IMR-90 (cell line): ENCODE results near the gene RHBDF1. TPM values are rescaled to one million over a fixed set of nuclear protein-coding genes. Genes with fewer than 3 reads are reported as not detected.

Source experiments
- ATAC-seq: fragments of 200-7000 bp; cut with Tn5 transposase; 2 replicates; pipeline ENCODE4 v1.9.1; 2020; ENCODE audit warnings: low read depth, mild to moderate bottlenecking, moderate library complexity
- BruUV-seq: library from RNA; stranded (reverse); fragments of 400-500 nt; replicated peaks from 2 replicates; lab custom pipeline; 2021; lab: Mats Ljungman, UMichigan
- CTCF ChIA-PET: fragments of 300-600 bp; formaldehyde crosslinking; extraction: SDS; loops from one replicate; lab custom pipeline; 2021; ENCODE audit warnings: antibody characterized with exemption; lab: Yijun Ruan, JAX
- POLR2A ChIA-PET: fragments of 300-600 bp; sonication (Branson Sonifier 250); formaldehyde crosslinking; loops from one replicate; lab custom pipeline; 2022; ENCODE audit warnings: antibody characterized with exemption; ENCODE audit not compliant: unreplicated experiment; lab: Charles Lee
- DNase-seq: peaks from one replicate; pipeline ENCODE4 v3.0.0; 2013
- H2AFZ ChIP-seq: replicated peaks from 2 replicates; pipeline ENCODE3; 2013; ENCODE audit warnings: low read length, mild to moderate bottlenecking; ENCODE audit not compliant: poor library complexity
- H2AK5ac ChIP-seq: 2 replicates; pipeline ENCODE4 v1.6.1; 2013; ENCODE audit warnings: low read depth, low read length, inconsistent platforms
- H2AK9ac ChIP-seq: replicated peaks from 2 replicates; pipeline ENCODE3; 2013; ENCODE audit warnings: mild to moderate bottlenecking, low read depth, low read length, moderate library complexity; ENCODE audit not compliant: poor library complexity
- H2BK120ac ChIP-seq: 2 replicates; pipeline ENCODE4 v1.6.1; 2013; ENCODE audit warnings: low read depth, low read length, inconsistent platforms
- H2BK15ac ChIP-seq: 3 replicates; pipeline ENCODE4 v1.6.1; 2013; ENCODE audit warnings: low read depth, low read length, inconsistent platforms
- H2BK20ac ChIP-seq: 2 replicates; pipeline ENCODE4 v1.6.1; 2013; ENCODE audit warnings: low read depth, mild to moderate bottlenecking, inconsistent platforms, low read length, moderate library complexity
- H2BK5ac ChIP-seq: 2 replicates; pipeline ENCODE4 v1.6.1; 2013; ENCODE audit warnings: mild to moderate bottlenecking, low read depth, low read length, inconsistent platforms; ENCODE audit not compliant: poor library complexity, severe bottlenecking
- H3K14ac ChIP-seq: replicated peaks from 2 replicates; pipeline ENCODE4 v1.6.1; 2013; ENCODE audit warnings: low read depth, low read length, inconsistent platforms
- H3K18ac ChIP-seq: 2 replicates; pipeline ENCODE4 v1.6.1; 2013; ENCODE audit warnings: low read depth, low read length, control low read depth
- H3K23ac ChIP-seq: 2 replicates; pipeline ENCODE4 v1.6.1; 2013; ENCODE audit warnings: low read depth, low read length, inconsistent platforms
- H3K27ac ChIP-seq: 2 replicates; pipeline ENCODE4 v1.5.1; 2013; ENCODE audit warnings: mild to moderate bottlenecking, control low read depth, low read length; ENCODE audit not compliant: insufficient read depth
- H3K27me3 ChIP-seq: 2 replicates; pipeline ENCODE4 v1.6.1; 2013; ENCODE audit warnings: low read length; ENCODE audit not compliant: control insufficient read depth, insufficient read depth
- H3K36me3 ChIP-seq: 2 replicates; pipeline ENCODE4 v1.6.1; 2013; ENCODE audit warnings: low read length, mixed read lengths; ENCODE audit not compliant: control insufficient read depth, insufficient read depth
- H3K4ac ChIP-seq: 2 replicates; pipeline ENCODE4 v1.6.1; 2013; ENCODE audit warnings: low read depth, low read length, inconsistent platforms
- H3K4me1 ChIP-seq: 2 replicates; pipeline ENCODE4 v1.6.1; 2013; ENCODE audit warnings: low read length, mixed read lengths; ENCODE audit not compliant: control insufficient read depth, insufficient read depth
- H3K4me2 ChIP-seq: 2 replicates; pipeline ENCODE4 v1.6.1; 2013; ENCODE audit warnings: low read depth, mild to moderate bottlenecking, control low read depth, low read length, moderate library complexity
- H3K4me3 ChIP-seq: 2 replicates; pipeline ENCODE4 v1.5.1; 2013; ENCODE audit warnings: low read depth, mild to moderate bottlenecking, control low read depth, low read length, moderate library complexity; ENCODE audit not compliant: insufficient read depth
- H3K56ac ChIP-seq: 2 replicates; pipeline ENCODE4 v1.6.1; 2013; ENCODE audit warnings: low read length, inconsistent platforms; ENCODE audit not compliant: insufficient read depth; ENCODE audit errors: extremely low read depth
- H3K79me1 ChIP-seq, 2 experiments: 2 replicates each; pipeline ENCODE4 v1.6.1; 2013; ENCODE audit warnings: low read length in 2 of 2, inconsistent platforms in 1 of 2, low read depth in 1 of 2
- H3K9ac ChIP-seq: 2 replicates; pipeline ENCODE4 v1.6.1; 2013; ENCODE audit warnings: low read depth, low read length, control low read depth
- H3K9me1 ChIP-seq: 2 replicates; pipeline ENCODE4 v1.6.1; 2013; ENCODE audit warnings: low read length, inconsistent platforms; ENCODE audit not compliant: insufficient read depth
- H3K9me3 ChIP-seq: 2 replicates; pipeline ENCODE4 v1.6.1; 2013; ENCODE audit warnings: low read length; ENCODE audit not compliant: control insufficient read depth, insufficient read depth
- H4K20me1 ChIP-seq: 2 replicates; pipeline ENCODE4 v1.6.1; 2013; ENCODE audit warnings: low read length, inconsistent platforms; ENCODE audit not compliant: insufficient read depth
- H4K5ac ChIP-seq: 2 replicates; pipeline ENCODE4 v1.6.1; 2013; ENCODE audit warnings: mild to moderate bottlenecking, low read depth, low read length, control low read depth
- H4K8ac ChIP-seq, 2 experiments: 2 replicates each; pipeline ENCODE4 v1.6.1; 2013; ENCODE audit warnings: low read depth in 2 of 2, low read length in 2 of 2, control low read depth in 1 of 2, inconsistent platforms in 1 of 2
- H4K91ac ChIP-seq: 2 replicates; pipeline ENCODE4 v1.6.1; 2013; ENCODE audit warnings: low read depth, low read length, inconsistent platforms; ENCODE audit not compliant: insufficient read depth
- BHLHE40 ChIP-seq: fragments of 150-350 bp; IDR thresholded peaks from 2 replicates; pipeline ENCODE4 v1.6.1; 2016; ENCODE audit warnings: mild to moderate bottlenecking, low read depth, low read length
- CEBPB ChIP-seq: IDR thresholded peaks from 2 replicates; pipeline ENCODE4 v1.6.1; 2012; ENCODE audit warnings: low read depth, low read length, improper control_type of control experiment
- CHD1 ChIP-seq: IDR thresholded peaks from 2 replicates; pipeline ENCODE4 v1.6.1; 2012; ENCODE audit warnings: low read depth, low read length, improper control_type of control experiment
- FOS ChIP-seq: fragments of 150-350 bp; IDR thresholded peaks from 2 replicates; pipeline ENCODE4 v1.6.1; 2016; ENCODE audit warnings: low read depth, low read length
- MAFK ChIP-seq: IDR thresholded peaks from 2 replicates; pipeline ENCODE4 v1.6.1; 2012; ENCODE audit warnings: low read depth, low read length, improper control_type of control experiment
- MAZ ChIP-seq: IDR thresholded peaks from 2 replicates; pipeline ENCODE4 v1.6.1; 2012; ENCODE audit warnings: low read depth, mild to moderate bottlenecking, low read length, improper control_type of control experiment, moderate library complexity, borderline replicate concordance
- NFE2L2 ChIP-seq: fragments of 150-350 bp; IDR thresholded peaks from 2 replicates; pipeline ENCODE4 v1.6.1; 2016; ENCODE audit warnings: low read depth, mild to moderate bottlenecking, low read length
- POLR2A ChIP-seq: IDR thresholded peaks from 2 replicates; pipeline ENCODE4 v1.6.1; 2012; ENCODE audit warnings: mild to moderate bottlenecking, low read depth, low read length
- RAD21 ChIP-seq: IDR thresholded peaks from 2 replicates; pipeline ENCODE4 v1.6.1; 2012; ENCODE audit warnings: low read length, improper control_type of control experiment
- RCOR1 ChIP-seq: IDR thresholded peaks from 2 replicates; pipeline ENCODE4 v1.6.1; 2012; ENCODE audit warnings: mild to moderate bottlenecking, low read length, improper control_type of control experiment; ENCODE audit not compliant: insufficient replicate concordance
- RFX5 ChIP-seq: IDR thresholded peaks from 2 replicates; pipeline ENCODE4 v1.8.0; 2012; ENCODE audit warnings: low read depth, mild to moderate bottlenecking, low read length, moderate library complexity
- SMC3 ChIP-seq: fragments of 150-350 bp; IDR thresholded peaks from 2 replicates; pipeline ENCODE4 v1.6.1; 2016; ENCODE audit warnings: low read depth, mild to moderate bottlenecking, antibody characterized with exemption, low read length, moderate library complexity
- WGBS, 2 experiments: methylation state at CpG; one replicate each; pipeline versions ENCODE4 v1.1.5 to v1.1.7; 2013; ENCODE audit warnings: missing lambda C conversion rate in 2 of 2; ENCODE audit not compliant: insufficient read length in 1 of 2; ENCODE audit errors: extremely low coverage in 2 of 2; 5-methylcytosine and 5-hydroxymethylcytosine counted together
- dilution Hi-C: fragments of 300-500 bp; cut with HindIII; formaldehyde crosslinking; loops from one replicate; pipeline ENCODE4 v1.14.3; 2018; ENCODE audit warnings: low sequenced_read_pairs; ENCODE audit not compliant: unreplicated experiment
- in situ Hi-C: fragments of 300-500 bp; cut with MboI; formaldehyde crosslinking; loops from 3 replicates; pipeline ENCODE4 v1.14.3; 2019; ENCODE audit warnings: low sequenced_read_pairs, inconsistent platforms, mixed read lengths
- intact Hi-C: fragments of 100-400 bp; cut with micrococcal nuclease; formaldehyde crosslinking; loops from 2 replicates; pipeline ENCODE4 v1.10.0; 2022
- polyA plus RNA-seq, 3 experiments: library from polyadenylated mRNA; depleted of rRNA; stranded (reverse); fragments of >200 nt; gene quantifications; 2 replicates each; pipeline ENCODE4 v1.2.3, GENCODE V29; 2012; ENCODE audit warnings: low replicate concordance in 1 of 3
- total RNA-seq: library from RNA; depleted of rRNA; stranded (reverse); fragments of >200 nt; gene quantifications from 2 replicates; pipeline ENCODE4 v1.2.3, GENCODE V29; 2012
- TF ChIP-seq, protein P1 (sequence below): fragments of 150-350 bp; IDR thresholded peaks from 2 replicates; pipeline ENCODE4 v1.6.1; 2016; ENCODE audit warnings: low read depth, mild to moderate bottlenecking, low read length, moderate library complexity, borderline replicate concordance
- TF ChIP-seq, protein P2 (sequence below): fragments of 150-350 bp; IDR thresholded peaks from 2 replicates; pipeline ENCODE4 v1.6.1; 2017; ENCODE audit warnings: mild to moderate bottlenecking, antibody characterized with exemption, low read length, low read depth

Gene RHBDF1
- total and polyA plus RNA-seq, 2 of the 4 experiments (the other 2 are of a cell fraction) = 13.8 to 86.6 TPM

DNA sequence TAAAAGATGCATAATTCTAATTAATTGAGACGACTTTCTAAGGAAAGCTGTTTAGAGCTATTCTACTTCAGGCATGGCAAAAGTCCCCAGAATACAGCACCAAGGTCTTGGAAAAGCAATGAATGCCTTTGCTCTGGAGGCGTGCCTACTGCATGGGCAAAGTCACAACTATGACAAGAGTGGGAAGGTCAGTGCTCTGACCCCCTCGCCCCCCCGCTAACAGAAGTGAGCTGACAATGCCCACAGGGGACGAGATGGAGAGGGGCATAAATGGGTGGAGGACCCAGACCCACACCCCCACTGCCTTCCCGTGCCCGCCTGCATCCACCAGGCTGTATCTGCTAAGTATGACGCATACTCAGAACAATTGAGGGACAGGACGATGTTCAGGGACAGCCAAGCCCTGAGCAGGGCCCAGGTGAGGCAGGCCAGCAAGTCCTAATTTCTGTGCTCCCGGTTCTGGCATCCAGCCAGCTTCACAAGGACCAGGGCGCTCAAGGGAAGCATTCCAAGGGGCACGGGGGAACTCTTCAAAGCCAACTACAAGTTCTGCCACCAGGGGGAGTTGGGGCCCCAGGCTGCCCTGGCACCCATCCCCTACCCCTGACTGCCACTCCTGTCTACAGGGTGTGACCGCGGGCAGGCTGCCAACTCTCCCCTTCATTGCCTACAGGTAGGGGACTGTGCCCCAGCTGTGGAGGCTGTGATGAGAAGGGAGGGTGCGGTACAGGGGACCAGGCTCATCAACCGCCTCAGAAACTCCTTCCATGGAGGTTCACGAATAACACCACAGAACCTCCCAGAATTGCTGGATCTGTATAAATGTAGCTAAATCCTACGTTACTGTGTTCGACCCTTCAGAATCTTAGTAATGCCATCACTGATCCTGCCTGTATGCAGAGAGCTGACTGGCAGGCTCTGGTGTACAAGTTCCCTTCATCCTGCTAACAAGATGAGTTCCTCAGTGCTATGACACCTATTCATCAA lies 45.2 kb upstream of the RHBDF1 start:
- POLR2A ChIA-PET = no interaction called here
- ATAC-seq = no peak
- 80% methylated on average over 4 of the region's 19 CpGs; no CpG with 5 or more reads in 1 of the 2 experiments for WGBS, 2 experiments
- TF ChIP-seq NFE2L2 (no peak), SMC3 (peak; percentile 59), MAFK (no peak), RAD21 (peak; percentile 47), CHD1 (no peak), RCOR1 (no peak), FOS (no peak), POLR2A (no peak), CEBPB (no peak), MAZ (no peak), RFX5 (no peak), BHLHE40 (no peak)
- TF ChIP-seq, protein P1, sequence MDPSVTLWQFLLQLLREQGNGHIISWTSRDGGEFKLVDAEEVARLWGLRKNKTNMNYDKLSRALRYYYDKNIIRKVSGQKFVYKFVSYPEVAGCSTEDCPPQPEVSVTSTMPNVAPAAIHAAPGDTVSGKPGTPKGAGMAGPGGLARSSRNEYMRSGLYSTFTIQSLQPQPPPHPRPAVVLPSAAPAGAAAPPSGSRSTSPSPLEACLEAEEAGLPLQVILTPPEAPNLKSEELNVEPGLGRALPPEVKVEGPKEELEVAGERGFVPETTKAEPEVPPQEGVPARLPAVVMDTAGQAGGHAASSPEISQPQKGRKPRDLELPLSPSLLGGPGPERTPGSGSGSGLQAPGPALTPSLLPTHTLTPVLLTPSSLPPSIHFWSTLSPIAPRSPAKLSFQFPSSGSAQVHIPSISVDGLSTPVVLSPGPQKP = no peak
- TF ChIP-seq, protein P2, sequence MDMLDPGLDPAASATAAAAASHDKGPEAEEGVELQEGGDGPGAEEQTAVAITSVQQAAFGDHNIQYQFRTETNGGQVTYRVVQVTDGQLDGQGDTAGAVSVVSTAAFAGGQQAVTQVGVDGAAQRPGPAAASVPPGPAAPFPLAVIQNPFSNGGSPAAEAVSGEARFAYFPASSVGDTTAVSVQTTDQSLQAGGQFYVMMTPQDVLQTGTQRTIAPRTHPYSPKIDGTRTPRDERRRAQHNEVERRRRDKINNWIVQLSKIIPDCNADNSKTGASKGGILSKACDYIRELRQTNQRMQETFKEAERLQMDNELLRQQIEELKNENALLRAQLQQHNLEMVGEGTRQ = no peak

More for the DNA sequence above, 45.2 kb upstream of the RHBDF1 start:
- no peak overlapping the region for H3K4me3 ChIP-seq
- H4K91ac ChIP-seq = no peak overlapping the region
- peaks cover 13% of the 10 kb centered on the region for H4K20me1 ChIP-seq
- H3K27ac ChIP-seq = no peak overlapping the region
- no peak overlapping the region for H2BK15ac ChIP-seq
- dilution Hi-C loops (no loop called here), intact Hi-C loops (no loop called here), in situ Hi-C loops (no loop called here)
- H2BK20ac ChIP-seq = no peak overlapping the region
- H4K8ac ChIP-seq = no peak overlapping the region
- no peak overlapping the region for H2BK5ac ChIP-seq
- no peak overlapping the region for H2AFZ ChIP-seq
- H2BK120ac ChIP-seq = no peak overlapping the region
- H3K14ac ChIP-seq = no peak overlapping the region
- H3K9me3 ChIP-seq = no peaks in the 10 kb centered on the region
- 0 out of 2 replicates have a peak overlapping the region, but pooled peaks have one; percentile 9 for H3K4ac ChIP-seq
- peaks cover 16% of the 10 kb centered on the region for H3K4me1 ChIP-seq
- H3K27me3 ChIP-seq = no peaks in the 10 kb centered on the region
- peaks cover 13% of the 10 kb centered on the region for H3K36me3 ChIP-seq
- CTCF ChIA-PET = interaction anchor here (0.5 to 1.7 kb wide), 8 partner anchors 10 to 63 kb away, joined by 3 to 7 read pairs (median 3); partner anchors contain the start of gene HBQ1
- peaks cover 8 to 44% of the 10 kb centered on the region in 2 experiments; a peak in 2 of 4 replicates for H3K79me1 ChIP-seq
- H3K18ac ChIP-seq = no peak overlapping the region
- no peak overlapping the region for H2AK5ac ChIP-seq
- peaks cover 20% of the 10 kb centered on the region for H3K9me1 ChIP-seq
- DNase-seq = peak; percentile 20
- BruUV-seq = no TSS peak
- no peak overlapping the region for H4K5ac ChIP-seq
- no peak overlapping the region for H3K56ac ChIP-seq
- H3K23ac ChIP-seq = no peak overlapping the region; the same call in 1 of the 2 replicates
- peak overlapping the region; percentile 81 for H2AK9ac ChIP-seq
- no peak overlapping the region for H3K4me2 ChIP-seq
- H3K9ac ChIP-seq = no peak overlapping the region
